GM15510 (cell line): ENCODE results near the gene MGMT.

Source experiments
- POLR2A ChIP-seq: IDR thresholded peaks from 3 replicates; pipeline ENCODE4 v1.6.1; 2011; ENCODE audit warnings: borderline replicate concordance; ENCODE audit not compliant: insufficient read length; ENCODE audit errors: extremely low read depth

Gene MGMT

GRCh38 chr10:129568583-129569344 is 101.7 kb downstream of the MGMT start:
- TF ChIP-seq POLR2A = no peak

- no peak for TF ChIP-seq POLR2A
These were observed 103.1 kb downstream of the MGMT start for GRCh38 chr10:129570185-129570584.

GRCh38 chr10:129579228-129579627 is 112.2 kb downstream of the MGMT start:
- no peak for TF ChIP-seq POLR2A

- TF ChIP-seq POLR2A = no peak
These were observed 113.0 kb downstream of the MGMT start for GRCh38 chr10:129580010-129580409.

- TF ChIP-seq POLR2A = no peak
These were observed 113.9 kb downstream of the MGMT start for GRCh38 chr10:129580901-129581300.

- TF ChIP-seq POLR2A = no peak
These were observed 114.9 kb downstream of the MGMT start for GRCh38 chr10:129581827-129582411.

- no peak for TF ChIP-seq POLR2A
These were observed 116.8 kb downstream of the MGMT start for GRCh38 chr10:129583831-129584230.

- no peak for TF ChIP-seq POLR2A
These were observed 119.9 kb downstream of the MGMT start for GRCh38 chr10:129586898-129587443.

GRCh38 chr10:129589546-129589945 is 122.5 kb downstream of the MGMT start:
- TF ChIP-seq POLR2A = no peak

- TF ChIP-seq POLR2A = no peak
These were observed 126.9 kb downstream of the MGMT start for GRCh38 chr10:129593953-129594352.

- TF ChIP-seq POLR2A = no peak
These were observed 127.8 kb downstream of the MGMT start for GRCh38 chr10:129594811-129595210.

- no peak for TF ChIP-seq POLR2A
These were observed 131.4 kb downstream of the MGMT start for GRCh38 chr10:129598413-129598812.

- no peak for TF ChIP-seq POLR2A
These were observed 132.1 kb downstream of the MGMT start for GRCh38 chr10:129599160-129599559.

GRCh38 chr10:129601737-129602136 is 134.7 kb downstream of the MGMT start:
- no peak for TF ChIP-seq POLR2A

GRCh38 chr10:129602938-129603535 is 136.0 kb downstream of the MGMT start:
- TF ChIP-seq POLR2A = no peak

- TF ChIP-seq POLR2A = no peak
These were observed 137.4 kb downstream of the MGMT start for GRCh38 chr10:129604333-129605032.
